Common myeloid progenitor, CD34-positive (primary cell): ENCODE measurements around the gene MAN1A1.
A peak's percentile ranks its signal among the peaks of the same experiment; 100 is the strongest.

Experiments used
- CTCF ChIA-PET: fragments of 350-600 bp; sonication (Branson Sonifier 250); formaldehyde crosslinking; loops from one replicate; lab custom pipeline; 2021; ENCODE audit warnings: antibody characterized with exemption; lab: Charles Lee
- POLR2A ChIA-PET: fragments of 350-600 bp; sonication (Branson Sonifier 250); formaldehyde crosslinking; loops from one replicate; lab custom pipeline; 2021; ENCODE audit warnings: antibody characterized with exemption; lab: Charles Lee
- DNase-seq, 3 donors: peaks; one replicate each; pipeline versions ENCODE4 v3.0.0 to v3.0.0-alpha.2; 2013
- H3K27ac ChIP-seq, 2 experiments: 1 replicate in 1 of 2; 2 replicates in 1 of 2; pipeline ENCODE4 v1.7.0; 2013; ENCODE audit warnings: inconsistent platforms in 2 of 2, low read length in 2 of 2, mild to moderate bottlenecking in 2 of 2, low read depth in 1 of 2, moderate library complexity in 1 of 2; ENCODE audit not compliant: severe bottlenecking in 2 of 2, insufficient read depth in 1 of 2, poor library complexity in 1 of 2
- H3K27me3 ChIP-seq, 5 experiments: replicated peaks in 2 of 5; 1 replicate in 3 of 5; 2 replicates in 2 of 5; pipeline versions ENCODE4 v1.6.1 to v1.7.0; 2013; ENCODE audit warnings: low read length in 4 of 5, mild to moderate bottlenecking in 2 of 5, moderate library complexity in 2 of 5, inconsistent platforms in 1 of 5; ENCODE audit not compliant: insufficient read depth in 5 of 5, control insufficient read depth in 4 of 5
- H3K36me3 ChIP-seq, 4 experiments: 1 replicate in 2 of 4; 2 replicates in 2 of 4; pipeline versions ENCODE4 v1.6.1 to v1.7.0; 2013; ENCODE audit warnings: low read length in 3 of 4, control low read depth in 1 of 4, mild to moderate bottlenecking in 1 of 4; ENCODE audit not compliant: control insufficient read depth in 4 of 4, insufficient read depth in 4 of 4
- H3K4me1 ChIP-seq, 4 experiments: 1 replicate in 3 of 4; 2 replicates in 1 of 4; pipeline versions ENCODE4 v1.6.1 to v1.7.1; 2013; ENCODE audit warnings: low read length in 3 of 4, mild to moderate bottlenecking in 3 of 4, control low read depth in 1 of 4, inconsistent platforms in 1 of 4, moderate library complexity in 1 of 4; ENCODE audit not compliant: control insufficient read depth in 4 of 4, insufficient read depth in 4 of 4; ENCODE audit errors: control extremely low read depth in 1 of 4
- H3K4me3 ChIP-seq, 7 experiments: 1 replicate in 4 of 7; 2 replicates in 3 of 7; pipeline versions ENCODE4 v1.5.1 to v1.7.0; 2013; ENCODE audit warnings: mild to moderate bottlenecking in 7 of 7, low read length in 6 of 7, moderate library complexity in 6 of 7, inconsistent platforms in 2 of 7, low read depth in 2 of 7, control low read depth in 1 of 7; ENCODE audit not compliant: insufficient read depth in 4 of 7, control insufficient read depth in 1 of 7; ENCODE audit errors: extremely low read depth in 1 of 7
- H3K9me3 ChIP-seq, 5 experiments: 1 replicate in 4 of 5; 2 replicates in 1 of 5; pipeline versions ENCODE4 v1.6.1 to v1.7.1; 2013; ENCODE audit warnings: low read length in 4 of 5, mild to moderate bottlenecking in 2 of 5, inconsistent platforms in 1 of 5, low read depth in 1 of 5, moderate library complexity in 1 of 5; ENCODE audit not compliant: control insufficient read depth in 4 of 5, insufficient read depth in 2 of 5; ENCODE audit errors: control extremely low read depth in 1 of 5
- WGBS: methylation state at CpG from one replicate; pipeline ENCODE4 v1.1.5; 2013; ENCODE audit not compliant: insufficient coverage; 5-methylcytosine and 5-hydroxymethylcytosine counted together

The MAN1A1 gene

DNA sequence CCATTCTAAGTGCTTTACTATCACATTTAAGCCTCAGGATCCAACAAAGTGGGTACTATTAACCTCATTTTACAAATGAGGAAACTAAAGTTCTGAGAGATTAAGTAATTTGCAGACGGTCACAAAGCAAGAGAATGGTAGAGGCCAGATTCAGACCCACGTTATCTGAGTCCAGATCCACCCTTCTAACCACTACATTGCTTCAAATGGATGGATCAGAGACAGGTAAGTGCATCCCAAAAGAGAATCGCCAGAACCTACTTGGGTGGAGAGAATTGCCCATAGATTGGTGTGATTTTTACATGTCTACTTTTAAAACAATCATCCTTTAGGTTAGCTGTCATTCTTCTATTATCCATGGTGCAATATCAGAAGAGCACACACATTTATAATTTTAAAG lies 7.1 kb downstream of the MAN1A1 start:
- no peaks in the 10 kb centered on the region for H3K27me3 ChIP-seq
- peak overlapping the region in 4 of 7 experiments; percentile 20 to 28 (median 26) for H3K4me3 ChIP-seq
- H3K36me3 ChIP-seq: peaks cover 3 to 70% (median 38%) of the 10 kb centered on the region in 4 experiments
- ChIA-PET CTCF (interaction anchor here (7.1 kb wide), 1 partner anchor 7 kb away, joined by 68 read pairs; no protein-coding TSS in a partner anchor), POLR2A (no interaction called here)
- DNase-seq: no peak
- no peaks in the 10 kb centered on the region for H3K9me3 ChIP-seq
- H3K4me1 ChIP-seq: peaks cover 37 to 84% (median 65%) of the 10 kb centered on the region in 4 experiments
- H3K27ac ChIP-seq: no peak overlapping the region
- WGBS: 100% methylated on average over 1 of the region's 3 CpGs

- H3K4me3 ChIP-seq: peak overlapping the region in 2 of 7 experiments; percentile 14 to 20
- DNase-seq: no peak
- peak overlapping the region in 1 of 2 experiments; percentile 45 for H3K27ac ChIP-seq
- WGBS: 88% methylated on average over 5 of the region's 8 CpGs
- H3K27me3 ChIP-seq: no peaks in the 10 kb centered on the region
- peaks cover 0 to 65% (median 40%) of the 10 kb centered on the region in 4 experiments for H3K36me3 ChIP-seq
- H3K9me3 ChIP-seq: no peaks in the 10 kb centered on the region
- peaks cover 22 to 82% (median 57%) of the 10 kb centered on the region in 4 experiments for H3K4me1 ChIP-seq
- ChIA-PET CTCF (interaction anchor here (9.7 kb wide), 1 partner anchor 5 kb away, joined by 68 read pairs; no protein-coding TSS in a partner anchor), POLR2A (interaction anchor here (0.8 kb wide), 1 partner anchor 10 kb away, joined by 3 read pairs; no protein-coding TSS in a partner anchor)
These were observed 8.6 kb downstream of the MAN1A1 start for GRCh38 chr6:119340796-119341487.

GRCh38 chr6:119339941-119340456 lies 9.6 kb downstream of the MAN1A1 start:
- H3K27ac ChIP-seq: peak overlapping the region in 1 of 2 experiments; percentile 45
- peak overlapping the region in 4 of 7 experiments; percentile 12 to 36 (median 16) for H3K4me3 ChIP-seq
- ChIA-PET CTCF (interaction anchor here (9.7 kb wide), 1 partner anchor 6 kb away, joined by 68 read pairs; no protein-coding TSS in a partner anchor), POLR2A (no interaction called here)
- peaks cover 21 to 82% (median 60%) of the 10 kb centered on the region in 4 experiments for H3K4me1 ChIP-seq
- H3K9me3 ChIP-seq: no peaks in the 10 kb centered on the region
- DNase-seq: peak in 2 of 3 donors; percentile 34 to 39
- no peaks in the 10 kb centered on the region for H3K27me3 ChIP-seq
- H3K36me3 ChIP-seq: peaks cover 3 to 65% (median 37%) of the 10 kb centered on the region in 4 experiments
- WGBS: 50% methylated on average over 4 of the region's 4 CpGs

DNA sequence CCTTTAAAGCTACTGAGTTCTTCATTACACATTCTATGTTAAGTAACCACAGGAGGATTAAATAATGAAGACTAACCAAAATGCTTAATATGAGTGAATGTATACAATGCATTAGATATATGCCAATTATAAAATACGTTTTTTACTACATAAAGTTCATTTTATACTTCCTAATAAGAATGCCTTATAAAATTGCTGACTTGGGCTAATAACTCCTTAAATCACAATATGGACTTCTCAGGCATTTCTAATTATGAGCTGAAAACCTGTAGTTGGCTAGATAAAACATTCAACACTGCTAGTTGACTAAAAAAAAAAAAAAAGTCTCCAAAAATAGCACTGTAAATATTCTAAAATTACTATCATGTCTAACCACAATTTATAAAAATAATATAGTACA lies 11.8 kb downstream of the MAN1A1 start:
- Histone ChIP-seq H3K27ac (no peak overlapping the region), H3K9me3 (no peaks in the 10 kb centered on the region), H3K4me3 (no peak overlapping the region), H3K4me1 (peaks cover 14 to 74% (median 50%) of the 10 kb centered on the region in 4 experiments), H3K36me3 (peaks cover 3 to 51% (median 37%) of the 10 kb centered on the region in 4 experiments), H3K27me3 (no peaks in the 10 kb centered on the region)
- WGBS: no CpG with 5 or more reads among the region's 1 CpG
- POLR2A ChIA-PET: no interaction called here
- DNase-seq: no peak
- CTCF ChIA-PET: interaction anchor here (1.0 to 9.7 kb wide), 2 partner anchors 8 to 23 kb away, joined by 3 to 68 read pairs; no protein-coding TSS in a partner anchor

- CTCF ChIA-PET: interaction anchor here (9.7 kb wide), 1 partner anchor 8 kb away, joined by 68 read pairs; no protein-coding TSS in a partner anchor
- POLR2A ChIA-PET: no interaction called here
- Histone ChIP-seq H3K9me3 (no peaks in the 10 kb centered on the region), H3K27me3 (no peaks in the 10 kb centered on the region), H3K4me1 (peaks cover 9 to 71% (median 47%) of the 10 kb centered on the region in 4 experiments), H3K4me3 (no peak overlapping the region), H3K36me3 (peaks cover 3 to 46% (median 35%) of the 10 kb centered on the region in 4 experiments), H3K27ac (no peak overlapping the region)
- DNase-seq: no peak
- no CpG with 5 or more reads among the region's 5 CpGs for WGBS
These were observed 12.3 kb downstream of the MAN1A1 start for GRCh38 chr6:119337252-119337651.

DNA sequence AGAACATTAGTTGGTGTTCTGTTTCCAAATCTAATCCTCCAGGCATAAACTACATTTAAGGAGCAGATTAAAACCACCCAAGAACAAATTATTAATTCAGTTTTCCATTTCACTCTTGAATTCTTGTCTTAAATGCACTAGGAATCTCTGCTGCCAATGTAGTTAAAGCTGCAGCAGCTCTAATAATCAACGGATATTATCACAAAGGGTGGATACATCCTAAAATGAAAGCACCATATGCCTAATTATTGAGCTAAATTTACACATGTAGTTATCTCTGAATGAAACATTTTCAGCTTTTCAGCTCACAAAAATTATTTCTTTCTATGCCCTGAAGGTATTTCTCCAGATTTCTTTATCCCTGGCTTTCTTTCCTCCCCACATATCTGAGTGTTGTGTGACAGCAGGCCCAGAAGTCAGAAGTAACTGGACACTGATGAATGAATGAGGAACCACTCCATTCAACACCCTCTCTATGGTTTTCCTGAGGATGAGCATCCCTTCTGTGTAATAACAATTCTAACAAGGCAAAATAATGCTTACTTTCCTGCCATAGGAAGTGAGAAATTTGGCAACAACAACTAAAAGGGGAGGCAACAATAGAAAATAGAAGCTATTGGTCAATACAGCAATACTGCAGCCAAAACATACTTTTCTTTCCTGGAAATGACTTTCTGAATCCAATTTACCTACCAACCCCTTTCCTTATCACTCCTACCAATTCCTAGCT lies 14.9 kb downstream of the MAN1A1 start:
- peak overlapping the region in 1 of 2 experiments; percentile 44 for H3K27ac ChIP-seq
- H3K4me1 ChIP-seq: peaks cover 5 to 62% (median 28%) of the 10 kb centered on the region in 4 experiments
- no CpG with 5 or more reads among the region's 1 CpG for WGBS
- H3K9me3 ChIP-seq: no peaks in the 10 kb centered on the region
- ChIA-PET CTCF (interaction anchor here (0.6 to 9.7 kb wide), 11 partner anchors 11 to 1491 kb away, joined by 3 to 68 read pairs (median 4); no protein-coding TSS in a partner anchor), POLR2A (no interaction called here)
- H3K4me3 ChIP-seq: no peak overlapping the region
- H3K36me3 ChIP-seq: peaks cover 6 to 38% (median 26%) of the 10 kb centered on the region in 4 experiments
- H3K27me3 ChIP-seq: no peaks in the 10 kb centered on the region
- DNase-seq: no peak
